ENCODE results near the gene PIPOX. TPM values are rescaled to one million over a fixed set of nuclear protein-coding genes. Genes with fewer than 3 reads are reported as not detected.

Gene PIPOX
- total RNA-seq, 1 donor from 2014 or later, result 1.8 TPM

- Histone ChIP-seq H3K79me2 (ENCODE audit: insufficient read depth, low read length) (no peaks in the 10 kb centered on the region), H4K20me1 (ENCODE audit: insufficient read depth, low read length) (no peaks in the 10 kb centered on the region), H3K4me3 (ENCODE audit: insufficient read depth, low read depth, low read length) (no peak overlapping the region), H3K36me3 (ENCODE audit: insufficient read depth, low read length) (no peaks in the 10 kb centered on the region), H3K27ac (ENCODE audit: low read depth, low read length) (no peak overlapping the region), H3K4me2 (ENCODE audit: low read length) (no peak overlapping the region), H3K9ac (ENCODE audit: low read length) (no peak overlapping the region), H3K4me1 (ENCODE audit: insufficient read depth, low read length) (no peaks in the 10 kb centered on the region), H2AFZ (ENCODE audit: low read depth, low read length) (no peak overlapping the region), H3K27me3 (ENCODE audit: insufficient read depth, low read length) (peaks cover 72% of the 10 kb centered on the region), H3K9me3 (ENCODE audit: insufficient read depth, low read depth, low read length) (no peaks in the 10 kb centered on the region)
- no peak for TF ChIP-seq EZH2 (IDR thresholded peaks at IDR 0.05; ENCODE audit: insufficient read depth, low read length)
- no peak for TF ChIP-seq CTCF (IDR thresholded peaks at IDR 0.05; ENCODE audit: insufficient read depth, low read depth, low read length)
- H3K36me3 Mint-ChIP-seq (ENCODE audit: low read depth, unreplicated experiment), result no peaks in the 10 kb centered on the region
- no peaks in the 10 kb centered on the region for H3K9me3 Mint-ChIP-seq (ENCODE audit: unreplicated experiment)
- H3K27me3 Mint-ChIP-seq (ENCODE audit: low read depth, unreplicated experiment), result peaks cover 64% of the 10 kb centered on the region
- no peak overlapping the region for H3K27ac Mint-ChIP-seq (ENCODE audit: unreplicated experiment)
- peaks cover 6% of the 10 kb centered on the region for H3K4me1 Mint-ChIP-seq (ENCODE audit: low read depth, unreplicated experiment)
- H3K4me3 Mint-ChIP-seq (ENCODE audit: unreplicated experiment), result no peak overlapping the region
- FAIRE-seq (no peak), DNase-seq (ENCODE audit: low read depth) (no peak)
Measured at GRCh38 chr17:29022074-29022473, 20.9 kb upstream of the PIPOX start.

- no peaks in the 10 kb centered on the region for H3K36me3 ChIP-seq (ENCODE audit: insufficient read depth, low read length)
- Mint-ChIP-seq H3K4me1 (ENCODE audit: low read depth, unreplicated experiment) (peaks cover 2% of the 10 kb centered on the region), H3K27me3 (ENCODE audit: low read depth, unreplicated experiment) (peaks cover 47% of the 10 kb centered on the region), H3K36me3 (ENCODE audit: low read depth, unreplicated experiment) (no peaks in the 10 kb centered on the region), H3K27ac (ENCODE audit: unreplicated experiment) (no peak overlapping the region), H3K9me3 (ENCODE audit: unreplicated experiment) (no peaks in the 10 kb centered on the region), H3K4me3 (ENCODE audit: unreplicated experiment) (no peak overlapping the region)
- no peaks in the 10 kb centered on the region for H3K4me1 ChIP-seq (ENCODE audit: insufficient read depth, low read length)
- no peaks in the 10 kb centered on the region for H3K9me3 ChIP-seq (ENCODE audit: insufficient read depth, low read depth, low read length)
- H4K20me1 ChIP-seq (ENCODE audit: insufficient read depth, low read length), result no peaks in the 10 kb centered on the region
- DNase-seq (ENCODE audit: low read depth) (no peak), FAIRE-seq (no peak)
- peaks cover 63% of the 10 kb centered on the region for H3K27me3 ChIP-seq (ENCODE audit: insufficient read depth, low read length)
- H3K79me2 ChIP-seq (ENCODE audit: insufficient read depth, low read length), result no peaks in the 10 kb centered on the region
- H3K27ac ChIP-seq (ENCODE audit: low read depth, low read length), result no peak overlapping the region
- no peak overlapping the region for H2AFZ ChIP-seq (ENCODE audit: low read depth, low read length)
- no peak overlapping the region for H3K9ac ChIP-seq (ENCODE audit: low read length)
- TF ChIP-seq CTCF (IDR thresholded peaks at IDR 0.05; ENCODE audit: insufficient read depth, low read depth, low read length) (no peak), EZH2 (IDR thresholded peaks at IDR 0.05; ENCODE audit: insufficient read depth, low read length) (no peak)
- H3K4me2 ChIP-seq (ENCODE audit: low read length), result no peak overlapping the region
- H3K4me3 ChIP-seq (ENCODE audit: insufficient read depth, low read depth, low read length), result no peak overlapping the region
Measured at GRCh38 chr17:29024316-29024952, 18.5 kb upstream of the PIPOX start.

GRCh38 chr17:29031488-29031887 is 11.5 kb upstream of the PIPOX start:
- H3K27me3 ChIP-seq (ENCODE audit: insufficient read depth, low read length), result peaks cover 50% of the 10 kb centered on the region
- no peak overlapping the region for H3K27ac ChIP-seq (ENCODE audit: low read depth, low read length)
- H3K4me3 ChIP-seq (ENCODE audit: insufficient read depth, low read depth, low read length), result no peak overlapping the region
- H3K27ac Mint-ChIP-seq (ENCODE audit: unreplicated experiment), result no peak overlapping the region
- H3K9me3 Mint-ChIP-seq (ENCODE audit: unreplicated experiment), result peaks cover 20% of the 10 kb centered on the region
- TF ChIP-seq EZH2 (IDR thresholded peaks at IDR 0.05; ENCODE audit: insufficient read depth, low read length), result no peak
- no peak for TF ChIP-seq CTCF (IDR thresholded peaks at IDR 0.05; ENCODE audit: insufficient read depth, low read depth, low read length)
- H3K79me2 ChIP-seq (ENCODE audit: insufficient read depth, low read length), result no peaks in the 10 kb centered on the region
- H3K27me3 Mint-ChIP-seq (ENCODE audit: low read depth, unreplicated experiment), result peaks cover 38% of the 10 kb centered on the region
- H3K9me3 ChIP-seq (ENCODE audit: insufficient read depth, low read depth, low read length), result peaks cover 18% of the 10 kb centered on the region
- no peak overlapping the region for H3K9ac ChIP-seq (ENCODE audit: low read length)
- no peak overlapping the region for H2AFZ ChIP-seq (ENCODE audit: low read depth, low read length)
- H3K36me3 Mint-ChIP-seq (ENCODE audit: low read depth, unreplicated experiment), result peaks cover 4% of the 10 kb centered on the region
- FAIRE-seq (no peak), DNase-seq (ENCODE audit: low read depth) (no peak)
- H3K4me1 ChIP-seq (ENCODE audit: insufficient read depth, low read length), result no peaks in the 10 kb centered on the region
- H3K4me3 Mint-ChIP-seq (ENCODE audit: unreplicated experiment), result no peak overlapping the region
- H3K4me2 ChIP-seq (ENCODE audit: low read length), result no peak overlapping the region
- H3K4me1 Mint-ChIP-seq (ENCODE audit: low read depth, unreplicated experiment), result peaks cover 3% of the 10 kb centered on the region
- H3K36me3 ChIP-seq (ENCODE audit: insufficient read depth, low read length), result no peaks in the 10 kb centered on the region
- no peaks in the 10 kb centered on the region for H4K20me1 ChIP-seq (ENCODE audit: insufficient read depth, low read length)

Measured in astrocyte (in vitro differentiated cells and primary cell).